C4-2B (cell line): ENCODE data around the gene LRMDA.

Source experiments
- H3K27ac ChIP-seq: fragments of 450-650 bp; 2 replicates; pipeline ENCODE4 v1.5.1; 2017
- ZFX ChIP-seq: fragments of 450-650 bp; IDR thresholded peaks from 2 replicates; pipeline ENCODE4 v1.6.1; 2017
- TF ChIP-seq, protein P1 (sequence below): fragments of 450-650 bp; conservative IDR thresholded peaks from 2 replicates; pipeline ENCODE4 v1.5.1; 2017; ENCODE audit warnings: mild to moderate bottlenecking

The LRMDA gene

DNA sequence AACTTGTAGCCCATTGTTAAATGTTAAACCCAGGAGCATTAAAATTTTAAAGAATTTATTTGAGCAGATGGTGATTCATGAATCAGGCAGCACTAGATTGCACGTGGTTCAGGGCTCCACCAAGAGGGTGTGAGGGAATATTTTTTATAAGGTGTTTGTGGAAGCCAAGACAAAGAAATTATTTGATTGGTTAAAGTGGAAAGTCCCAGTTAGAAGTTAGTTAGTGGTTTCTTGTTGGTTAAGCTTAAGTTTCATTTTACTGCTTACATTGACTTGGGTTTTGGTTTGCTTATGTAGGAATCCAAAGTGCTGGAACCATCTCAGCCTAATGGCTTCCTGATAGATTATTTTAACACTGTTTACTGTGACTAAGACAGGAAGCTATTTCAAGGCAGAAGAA is 906.2 kb downstream of the LRMDA start:
- no peak for TF ChIP-seq ZFX
- TF ChIP-seq, protein P1, sequence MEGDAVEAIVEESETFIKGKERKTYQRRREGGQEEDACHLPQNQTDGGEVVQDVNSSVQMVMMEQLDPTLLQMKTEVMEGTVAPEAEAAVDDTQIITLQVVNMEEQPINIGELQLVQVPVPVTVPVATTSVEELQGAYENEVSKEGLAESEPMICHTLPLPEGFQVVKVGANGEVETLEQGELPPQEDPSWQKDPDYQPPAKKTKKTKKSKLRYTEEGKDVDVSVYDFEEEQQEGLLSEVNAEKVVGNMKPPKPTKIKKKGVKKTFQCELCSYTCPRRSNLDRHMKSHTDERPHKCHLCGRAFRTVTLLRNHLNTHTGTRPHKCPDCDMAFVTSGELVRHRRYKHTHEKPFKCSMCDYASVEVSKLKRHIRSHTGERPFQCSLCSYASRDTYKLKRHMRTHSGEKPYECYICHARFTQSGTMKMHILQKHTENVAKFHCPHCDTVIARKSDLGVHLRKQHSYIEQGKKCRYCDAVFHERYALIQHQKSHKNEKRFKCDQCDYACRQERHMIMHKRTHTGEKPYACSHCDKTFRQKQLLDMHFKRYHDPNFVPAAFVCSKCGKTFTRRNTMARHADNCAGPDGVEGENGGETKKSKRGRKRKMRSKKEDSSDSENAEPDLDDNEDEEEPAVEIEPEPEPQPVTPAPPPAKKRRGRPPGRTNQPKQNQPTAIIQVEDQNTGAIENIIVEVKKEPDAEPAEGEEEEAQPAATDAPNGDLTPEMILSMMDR: no peak
- H3K27ac ChIP-seq: no peak overlapping the region

DNA sequence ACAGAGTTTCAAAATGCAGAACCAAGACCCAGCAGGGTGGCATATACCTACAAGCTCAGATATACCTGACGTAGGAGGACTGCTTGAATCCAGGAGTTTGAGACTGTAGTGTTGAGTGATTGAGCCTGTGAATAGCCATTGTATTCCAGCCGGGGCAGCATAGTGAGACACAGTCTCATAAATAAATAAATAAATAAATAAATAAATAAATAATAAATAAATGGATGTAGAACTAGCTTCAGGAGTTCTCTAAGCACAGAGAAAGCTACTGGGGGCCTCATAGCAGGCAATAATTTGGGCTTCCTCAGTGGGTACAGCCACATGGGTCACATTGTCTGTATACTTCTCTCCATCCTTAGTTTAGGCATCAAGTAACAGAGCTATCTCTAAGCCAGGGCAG is 906.8 kb downstream of the LRMDA start:
- TF ChIP-seq, protein P1: no peak
- TF ChIP-seq ZFX: no peak
- no peak overlapping the region for H3K27ac ChIP-seq

- no peak overlapping the region for H3K27ac ChIP-seq
- TF ChIP-seq, protein P1: no peak
- TF ChIP-seq ZFX: no peak
These were observed 910.3 kb downstream of the LRMDA start for GRCh38 chr10:76341740-76342139.

DNA sequence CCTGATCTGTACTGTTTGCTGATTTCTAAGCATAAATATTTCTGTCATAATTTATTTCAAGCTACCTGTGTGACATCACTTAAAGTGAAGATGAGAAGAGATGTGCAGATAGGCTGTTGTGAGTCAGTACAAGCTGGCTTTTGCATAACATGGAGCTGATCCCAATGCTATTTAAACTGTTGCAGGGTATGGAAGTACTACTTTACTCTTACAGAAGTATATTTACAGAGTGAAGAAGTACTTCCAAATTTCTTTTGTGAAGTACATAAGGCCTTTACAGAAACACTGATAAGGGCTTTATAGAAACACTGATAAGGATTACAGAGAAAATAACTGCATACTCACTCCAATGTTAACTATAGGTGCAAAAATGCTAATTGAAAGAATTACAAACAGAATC is 911.6 kb downstream of the LRMDA start:
- H3K27ac ChIP-seq: no peak overlapping the region
- TF ChIP-seq ZFX: no peak
- TF ChIP-seq, protein P1: no peak

GRCh38 chr10:76347832-76348231 is 916.4 kb downstream of the LRMDA start:
- TF ChIP-seq, protein P1: no peak
- TF ChIP-seq ZFX: no peak

DNA sequence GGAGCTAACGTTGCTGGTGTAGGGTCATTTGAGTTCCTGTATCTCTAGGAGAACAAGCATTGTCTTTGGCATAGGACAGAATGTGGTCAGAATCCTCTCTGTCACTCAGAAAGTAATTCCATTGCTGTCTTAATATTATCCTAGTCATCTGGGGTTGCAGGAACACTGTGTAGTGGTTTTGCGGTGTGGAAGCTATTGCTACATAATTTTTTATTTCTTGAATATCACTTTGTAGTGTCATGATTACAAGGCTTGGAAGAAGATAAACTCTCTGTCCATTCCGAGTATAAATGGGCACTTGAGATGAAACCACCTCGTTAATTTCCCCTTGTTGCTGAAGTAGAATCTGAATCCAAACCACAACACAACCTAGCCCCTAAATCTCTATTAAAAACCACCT is 919.2 kb downstream of the LRMDA start:
- no peak for TF ChIP-seq ZFX
- TF ChIP-seq, protein P1: no peak
- H3K27ac ChIP-seq: no peak overlapping the region

More at GRCh38 chr10:76347832-76348231, 916.4 kb downstream of the LRMDA start:
- no peak overlapping the region for H3K27ac ChIP-seq

DNA sequence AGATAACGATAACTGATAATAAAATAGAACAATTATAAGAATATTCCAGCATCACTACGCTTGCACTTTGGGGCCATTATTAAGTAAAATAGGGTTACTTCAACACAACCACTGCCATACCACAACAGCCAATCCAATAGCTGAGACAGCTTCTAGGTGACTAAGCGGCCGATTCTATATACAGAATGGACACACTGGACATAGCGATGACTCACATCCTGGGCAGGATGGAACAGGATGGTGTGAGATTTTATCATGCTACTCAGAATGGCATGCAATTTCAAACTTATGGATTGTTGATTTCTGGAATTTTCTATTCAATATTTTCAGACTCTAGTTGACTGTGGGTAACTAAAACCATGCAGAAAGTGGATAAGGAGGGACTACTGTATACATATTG is 920.9 kb downstream of the LRMDA start:
- H3K27ac ChIP-seq: no peak overlapping the region
- TF ChIP-seq, protein P1: no peak
- TF ChIP-seq ZFX: no peak
